Measurements from ENCODE around the gene CDON.

Gene CDON

GRCh38 chr11:125954945-125955640, 107.6 kb downstream of the CDON start:
- DNase-seq = no peak

- DNase-seq = no peak
Measured at GRCh38 chr11:125954123-125954944, 108.3 kb downstream of the CDON start.

- DNase-seq = no peak
Measured at GRCh38 chr11:125953401-125953935, 109.2 kb downstream of the CDON start.

- no peak for DNase-seq
Measured at GRCh38 chr11:125952973-125953372, 109.7 kb downstream of the CDON start.

- DNase-seq = no peak
Measured at GRCh38 chr11:125952559-125952958, 110.1 kb downstream of the CDON start.

- DNase-seq = no peak
Measured at GRCh38 chr11:125951731-125952130, 110.9 kb downstream of the CDON start.

GRCh38 chr11:125950696-125951651, 111.7 kb downstream of the CDON start:
- DNase-seq = no peak

GRCh38 chr11:125950178-125950490, 112.5 kb downstream of the CDON start:
- DNase-seq = no peak

GRCh38 chr11:125949271-125950177, 113.1 kb downstream of the CDON start:
- DNase-seq = no peak

- DNase-seq = no peak
Measured at GRCh38 chr11:125948278-125949051, 114.2 kb downstream of the CDON start.

GRCh38 chr11:125947419-125948277, 115.0 kb downstream of the CDON start:
- no peak for DNase-seq

- no peak for DNase-seq
Measured at GRCh38 chr11:125946712-125947418, 115.8 kb downstream of the CDON start.

GRCh38 chr11:125945797-125946520, 116.7 kb downstream of the CDON start, which contains the start of gene VSIG10L2:
TSS of gene VSIG10L2 (plus strand) at chr11:125946044. CDS start at chr11:125946056, 12 bp downstream.
- DNase-seq = no peak

GRCh38 chr11:125945011-125945796, 117.5 kb downstream of the CDON start:
- DNase-seq = no peak

- DNase-seq = no peak
Measured at GRCh38 chr11:125944350-125945010, 118.2 kb downstream of the CDON start.

- no peak for DNase-seq
Measured at GRCh38 chr11:125943661-125944349, 118.9 kb downstream of the CDON start.
